HEK293 (cell line): ENCODE measurements around the gene CEP83.

Source experiments
- CTCF ChIA-PET: fragments of 350-600 bp; formaldehyde crosslinking; extraction: SDS; loops from one replicate; lab custom pipeline; 2021; ENCODE audit warnings: antibody characterized with exemption; lab: Yijun Ruan, JAX
- POLR2A ChIA-PET: fragments of 300-600 bp; formaldehyde crosslinking; extraction: SDS; loops from one replicate; lab custom pipeline; 2020; ENCODE audit warnings: antibody characterized with exemption, inconsistent platforms; lab: Yijun Ruan, JAX
- H3K27ac ChIP-seq: fragments of 200-500 bp; sonication (Bioruptor generic); 2 replicates; pipeline ENCODE4 v1.5.1; 2014; ENCODE audit warnings: low read depth, low read length, control low read depth, inconsistent platforms; ENCODE audit errors: extremely low read depth
- H3K36me3 ChIP-seq, 2 experiments: fragments of 200-500 bp in 1 of 2; sonication (Bioruptor generic) in 1 of 2; 1 replicate in 1 of 2; 2 replicates in 1 of 2; pipeline ENCODE4 v1.5.1; 2014 to 2017; ENCODE audit warnings: inconsistent platforms in 2 of 2, low read length in 2 of 2; ENCODE audit not compliant: control insufficient read depth in 2 of 2, insufficient read depth in 1 of 2
- H3K4me1 ChIP-seq: fragments of 200-500 bp; sonication (Bioruptor generic); 2 replicates; pipeline ENCODE4 v1.5.1; 2014; ENCODE audit warnings: mild to moderate bottlenecking, low read length, inconsistent platforms; ENCODE audit not compliant: control insufficient read depth, insufficient read depth
- H3K4me3 ChIP-seq: 2 replicates; pipeline ENCODE4 v1.5.1; 2011; ENCODE audit warnings: low read depth, mild to moderate bottlenecking, control low read depth, low read length, moderate library complexity
- H3K9me3 ChIP-seq: fragments of 200-500 bp; sonication (Bioruptor generic); 2 replicates; pipeline ENCODE4 v1.5.1; 2014; ENCODE audit warnings: low read depth, low read length, inconsistent platforms; ENCODE audit not compliant: control insufficient read depth, insufficient read depth
- BCL11B ChIP-seq: fragments of 450-650 bp; formaldehyde crosslinking; IDR thresholded peaks from 2 replicates; pipeline ENCODE4 v1.5.1; 2016; ENCODE audit warnings: low read depth, missing biosample characterization, missing genetic modification characterization
- EGR2 ChIP-seq: fragments of 450-650 bp; formaldehyde crosslinking; IDR thresholded peaks from 2 replicates; pipeline ENCODE4 v1.5.1; 2016; ENCODE audit warnings: low read depth, missing biosample characterization, missing genetic modification characterization
- FEZF1 ChIP-seq: fragments of 450-650 bp; formaldehyde crosslinking; IDR thresholded peaks from 2 replicates; pipeline ENCODE4 v1.5.1; 2016; ENCODE audit warnings: missing biosample characterization, missing genetic modification characterization
- KLF1 ChIP-seq: fragments of 450-650 bp; formaldehyde crosslinking; IDR thresholded peaks from 2 replicates; pipeline ENCODE4 v1.5.1; 2016; ENCODE audit warnings: missing biosample characterization, missing genetic modification characterization
- KLF16 ChIP-seq: fragments of 450-650 bp; formaldehyde crosslinking; IDR thresholded peaks from 2 replicates; pipeline ENCODE4 v1.5.1; 2017; ENCODE audit warnings: missing biosample characterization, missing genetic modification characterization
- YY1 ChIP-seq: fragments of 450-650 bp; formaldehyde crosslinking; IDR thresholded peaks from 2 replicates; pipeline ENCODE4 v1.5.1; 2018; ENCODE audit warnings: missing biosample characterization, missing genetic modification characterization
- ZBTB20 ChIP-seq: fragments of 450-650 bp; formaldehyde crosslinking; IDR thresholded peaks from 2 replicates; pipeline ENCODE4 v1.5.1; 2016; ENCODE audit warnings: missing biosample characterization, missing genetic modification characterization
- ZFP3 ChIP-seq: fragments of 450-650 bp; formaldehyde crosslinking; IDR thresholded peaks from 2 replicates; pipeline ENCODE4 v1.5.1; 2016; ENCODE audit warnings: low read depth, missing biosample characterization, missing genetic modification characterization
- ZFP37 ChIP-seq: fragments of 450-650 bp; formaldehyde crosslinking; IDR thresholded peaks from 2 replicates; pipeline ENCODE4 v1.5.1; 2016; ENCODE audit warnings: missing biosample characterization, missing genetic modification characterization
- ZNF114 ChIP-seq: fragments of 450-650 bp; formaldehyde crosslinking; IDR thresholded peaks from 2 replicates; pipeline ENCODE4 v1.5.0; 2017; ENCODE audit warnings: missing biosample characterization, missing genetic modification characterization
- ZNF132 ChIP-seq: fragments of 450-650 bp; formaldehyde crosslinking; IDR thresholded peaks from 2 replicates; pipeline ENCODE4 v1.5.1; 2017; ENCODE audit warnings: missing biosample characterization, missing genetic modification characterization, borderline replicate concordance
- ZNF140 ChIP-seq: fragments of 450-650 bp; formaldehyde crosslinking; IDR thresholded peaks from 2 replicates; pipeline ENCODE4 v1.5.1; 2016; ENCODE audit warnings: missing biosample characterization, missing genetic modification characterization
- ZNF155 ChIP-seq: fragments of 450-650 bp; formaldehyde crosslinking; IDR thresholded peaks from 2 replicates; pipeline ENCODE4 v1.5.1; 2016; ENCODE audit warnings: missing biosample characterization, missing genetic modification characterization
- ZNF16 ChIP-seq: fragments of 450-650 bp; formaldehyde crosslinking; IDR thresholded peaks from 2 replicates; pipeline ENCODE4 v1.5.1; 2016; ENCODE audit warnings: low read depth, missing biosample characterization, missing genetic modification characterization
- ZNF214 ChIP-seq: fragments of 450-650 bp; formaldehyde crosslinking; IDR thresholded peaks from 2 replicates; pipeline ENCODE4 v1.5.1; 2017; ENCODE audit warnings: missing biosample characterization, mild to moderate bottlenecking, missing genetic modification characterization, borderline replicate concordance
- ZNF239 ChIP-seq: fragments of 450-650 bp; formaldehyde crosslinking; IDR thresholded peaks from 2 replicates; pipeline ENCODE4 v1.5.1; 2016; ENCODE audit warnings: missing biosample characterization, missing genetic modification characterization
- ZNF391 ChIP-seq: fragments of 450-650 bp; formaldehyde crosslinking; IDR thresholded peaks from 2 replicates; pipeline ENCODE4 v1.5.1; 2016; ENCODE audit warnings: low read depth, missing biosample characterization, missing genetic modification characterization, borderline replicate concordance
- ZNF48 ChIP-seq: fragments of 450-650 bp; formaldehyde crosslinking; IDR thresholded peaks from 2 replicates; pipeline ENCODE4 v1.5.1; 2016; ENCODE audit warnings: missing biosample characterization, missing genetic modification characterization
- ZNF548 ChIP-seq: fragments of 450-650 bp; formaldehyde crosslinking; IDR thresholded peaks from 2 replicates; pipeline ENCODE4 v1.5.1; 2016; ENCODE audit warnings: missing biosample characterization, missing genetic modification characterization
- ZNF560 ChIP-seq: fragments of 450-650 bp; formaldehyde crosslinking; IDR thresholded peaks from 2 replicates; pipeline ENCODE4 v1.5.1; 2017; ENCODE audit warnings: missing biosample characterization, missing genetic modification characterization, borderline replicate concordance
- ZNF596 ChIP-seq: fragments of 450-650 bp; IDR thresholded peaks from 2 replicates; pipeline ENCODE4 v1.5.0; 2018; ENCODE audit warnings: missing biosample characterization, mild to moderate bottlenecking, missing genetic modification characterization, moderate library complexity
- ZNF610 ChIP-seq: fragments of 450-650 bp; formaldehyde crosslinking; IDR thresholded peaks from 2 replicates; pipeline ENCODE4 v1.5.1; 2016; ENCODE audit warnings: missing biosample characterization, missing genetic modification characterization, borderline replicate concordance
- ZNF654 ChIP-seq: fragments of 450-650 bp; formaldehyde crosslinking; IDR thresholded peaks from 2 replicates; pipeline ENCODE4 v1.5.1; 2016; ENCODE audit warnings: low read depth, missing biosample characterization, missing genetic modification characterization
- ZNF664 ChIP-seq: fragments of 450-650 bp; formaldehyde crosslinking; IDR thresholded peaks from 2 replicates; pipeline ENCODE4 v1.5.1; 2016; ENCODE audit warnings: missing biosample characterization, missing genetic modification characterization
- ZNF76 ChIP-seq: fragments of 450-650 bp; formaldehyde crosslinking; IDR thresholded peaks from 2 replicates; pipeline ENCODE4; 2016; ENCODE audit warnings: low read depth, missing biosample characterization, missing genetic modification characterization, borderline replicate concordance
- ZNF777 ChIP-seq: fragments of 450-650 bp; formaldehyde crosslinking; IDR thresholded peaks from 2 replicates; pipeline ENCODE4 v1.5.1; 2017; ENCODE audit warnings: missing biosample characterization, missing genetic modification characterization, borderline replicate concordance
- ZSCAN30 ChIP-seq: fragments of 450-650 bp; IDR thresholded peaks from 2 replicates; pipeline ENCODE4 v1.5.1; 2018; ENCODE audit warnings: missing biosample characterization, mild to moderate bottlenecking, missing genetic modification characterization, moderate library complexity
- TF ChIP-seq, protein P1 (sequence below): fragments of 450-650 bp; formaldehyde crosslinking; IDR thresholded peaks from 2 replicates; pipeline ENCODE4 v1.5.1; 2016; ENCODE audit warnings: missing biosample characterization, missing genetic modification characterization
- TF ChIP-seq, protein P2 (sequence below): fragments of 450-650 bp; formaldehyde crosslinking; IDR thresholded peaks from 2 replicates; pipeline ENCODE4 v1.5.1; 2016; ENCODE audit warnings: missing biosample characterization, missing genetic modification characterization
- TF ChIP-seq, protein P3 (sequence below): fragments of 450-650 bp; formaldehyde crosslinking; IDR thresholded peaks from 2 replicates; pipeline ENCODE4 v1.5.1; 2016; ENCODE audit warnings: missing biosample characterization, missing genetic modification characterization
- TF ChIP-seq, protein P4 (sequence below): fragments of 450-650 bp; formaldehyde crosslinking; IDR thresholded peaks from 2 replicates; pipeline ENCODE4 v1.5.1; 2016; ENCODE audit warnings: missing biosample characterization, missing genetic modification characterization
- TF ChIP-seq, protein P5 (sequence below): fragments of 450-650 bp; formaldehyde crosslinking; IDR thresholded peaks from 2 replicates; pipeline ENCODE4 v1.5.1; 2016; ENCODE audit warnings: missing biosample characterization, missing genetic modification characterization, low read depth

CEP83 gene

DNA sequence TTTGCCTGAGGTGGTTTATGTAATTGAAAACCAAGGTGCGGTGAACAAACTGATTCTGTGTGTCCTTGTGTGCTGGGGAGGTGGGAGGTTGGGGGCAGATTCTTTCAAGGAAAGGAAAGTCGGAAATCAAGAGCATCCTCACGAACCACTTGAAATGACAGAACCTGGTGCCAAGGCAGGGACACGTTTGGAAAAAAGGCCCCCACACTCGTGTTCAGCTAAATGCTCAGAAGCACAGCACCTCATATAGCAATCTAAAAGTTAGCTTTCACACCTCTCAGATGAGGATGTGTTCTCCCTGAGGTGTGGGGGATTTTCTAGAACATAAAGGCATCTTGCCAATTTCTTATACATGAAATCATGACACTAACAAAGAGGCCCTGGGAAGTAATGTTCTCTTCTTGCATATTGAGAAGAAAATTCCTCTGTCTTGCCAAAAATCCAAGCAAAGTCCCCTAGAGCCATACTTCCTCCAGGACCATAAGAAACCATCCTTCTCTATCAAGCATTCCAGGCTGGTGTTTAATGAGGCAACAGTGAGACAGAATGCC lies 191.7 kb downstream of the CEP83 start:
- Histone ChIP-seq H3K4me3 (no peak overlapping the region), H3K36me3 (no peaks in the 10 kb centered on the region), H3K9me3 (no peaks in the 10 kb centered on the region), H3K4me1 (no peaks in the 10 kb centered on the region), H3K27ac (no peak overlapping the region)
- TF ChIP-seq FEZF1 (tag by site-specific recombination) (no peak), ZNF140 (no peak), ZSCAN30 (no peak), ZNF664 (tag by site-specific recombination) (no peak), ZNF391 (no peak), ZNF132 (tag by site-specific recombination) (no peak), KLF16 (tag by site-specific recombination) (no peak), ZNF214 (tag by site-specific recombination) (no peak), ZBTB20 (tag by site-specific recombination) (no peak), ZFP3 (no peak), ZNF76 (tag by site-specific recombination) (no peak), ZNF48 (no peak), KLF1 (tag by site-specific recombination) (no peak)
- TF ChIP-seq, protein P1, sequence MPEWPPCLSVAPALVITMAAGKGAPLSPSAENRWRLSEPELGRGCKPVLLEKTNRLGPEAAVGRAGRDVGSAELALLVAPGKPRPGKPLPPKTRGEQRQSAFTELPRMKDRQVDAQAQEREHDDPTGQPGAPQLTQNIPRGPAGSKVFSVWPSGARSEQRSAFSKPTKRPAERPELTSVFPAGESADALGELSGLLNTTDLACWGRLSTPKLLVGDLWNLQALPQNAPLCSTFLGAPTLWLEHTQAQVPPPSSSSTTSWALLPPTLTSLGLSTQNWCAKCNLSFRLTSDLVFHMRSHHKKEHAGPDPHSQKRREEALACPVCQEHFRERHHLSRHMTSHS (tag by site-specific recombination), result no peak
- TF ChIP-seq, protein P2, sequence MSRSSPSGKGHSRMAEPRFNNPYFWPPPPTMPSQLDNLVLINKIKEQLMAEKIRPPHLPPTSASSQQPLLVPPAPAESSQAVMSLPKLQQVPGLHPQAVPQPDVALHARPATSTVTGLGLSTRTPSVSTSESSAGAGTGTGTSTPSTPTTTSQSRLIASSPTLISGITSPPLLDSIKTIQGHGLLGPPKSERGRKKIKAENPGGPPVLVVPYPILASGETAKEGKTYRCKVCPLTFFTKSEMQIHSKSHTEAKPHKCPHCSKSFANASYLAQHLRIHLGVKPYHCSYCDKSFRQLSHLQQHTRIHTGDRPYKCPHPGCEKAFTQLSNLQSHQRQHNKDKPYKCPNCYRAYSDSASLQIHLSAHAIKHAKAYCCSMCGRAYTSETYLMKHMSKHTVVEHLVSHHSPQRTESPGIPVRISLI (tag by site-specific recombination), result no peak
- TF ChIP-seq, protein P3, sequence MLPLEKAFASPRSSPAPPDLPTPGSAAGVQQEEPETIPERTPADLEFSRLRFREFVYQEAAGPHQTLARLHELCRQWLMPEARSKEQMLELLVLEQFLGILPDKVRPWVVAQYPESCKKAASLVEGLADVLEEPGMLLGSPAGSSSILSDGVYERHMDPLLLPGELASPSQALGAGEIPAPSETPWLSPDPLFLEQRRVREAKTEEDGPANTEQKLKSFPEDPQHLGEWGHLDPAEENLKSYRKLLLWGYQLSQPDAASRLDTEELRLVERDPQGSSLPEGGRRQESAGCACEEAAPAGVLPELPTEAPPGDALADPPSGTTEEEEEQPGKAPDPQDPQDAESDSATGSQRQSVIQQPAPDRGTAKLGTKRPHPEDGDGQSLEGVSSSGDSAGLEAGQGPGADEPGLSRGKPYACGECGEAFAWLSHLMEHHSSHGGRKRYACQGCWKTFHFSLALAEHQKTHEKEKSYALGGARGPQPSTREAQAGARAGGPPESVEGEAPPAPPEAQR (tag by site-specific recombination), result no peak
- CTCF ChIA-PET, result no interaction called here
- POLR2A ChIA-PET, result no interaction called here

DNA sequence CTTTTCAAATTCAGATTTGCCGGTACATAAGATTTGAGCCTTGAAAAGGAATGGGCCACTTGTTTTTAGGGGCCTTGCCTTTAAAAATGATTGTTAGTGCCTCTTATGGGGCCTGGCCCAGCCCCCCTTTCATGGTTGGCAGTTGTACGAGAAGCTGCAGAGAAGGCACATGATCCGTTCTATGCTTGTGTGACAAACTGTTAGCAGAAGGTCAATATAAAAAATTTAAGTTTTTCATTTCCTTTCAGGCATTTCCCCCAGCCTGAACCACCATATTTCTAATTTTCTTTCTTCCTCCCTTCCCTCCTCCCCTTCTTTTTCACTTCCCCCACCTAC lies 192.2 kb downstream of the CEP83 start:
- POLR2A ChIA-PET, result no interaction called here
- Histone ChIP-seq H3K9me3 (no peaks in the 10 kb centered on the region), H3K4me3 (no peak overlapping the region), H3K36me3 (no peaks in the 10 kb centered on the region), H3K27ac (no peak overlapping the region), H3K4me1 (no peaks in the 10 kb centered on the region)
- CTCF ChIA-PET, result no interaction called here
- TF ChIP-seq ZNF155, result no peak
- no peak for TF ChIP-seq YY1 (tag by site-specific recombination)
- no peak for TF ChIP-seq ZNF548 (tag by site-specific recombination)
- TF ChIP-seq, protein P4, sequence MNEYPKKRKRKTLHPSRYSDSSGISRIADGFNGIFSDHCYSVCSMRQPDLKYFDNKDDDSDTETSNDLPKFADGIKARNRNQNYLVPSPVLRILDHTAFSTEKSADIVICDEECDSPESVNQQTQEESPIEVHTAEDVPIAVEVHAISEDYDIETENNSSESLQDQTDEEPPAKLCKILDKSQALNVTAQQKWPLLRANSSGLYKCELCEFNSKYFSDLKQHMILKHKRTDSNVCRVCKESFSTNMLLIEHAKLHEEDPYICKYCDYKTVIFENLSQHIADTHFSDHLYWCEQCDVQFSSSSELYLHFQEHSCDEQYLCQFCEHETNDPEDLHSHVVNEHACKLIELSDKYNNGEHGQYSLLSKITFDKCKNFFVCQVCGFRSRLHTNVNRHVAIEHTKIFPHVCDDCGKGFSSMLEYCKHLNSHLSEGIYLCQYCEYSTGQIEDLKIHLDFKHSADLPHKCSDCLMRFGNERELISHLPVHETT, result no peak
- no peak for TF ChIP-seq ZNF114 (tag by site-specific recombination)
- no peak for TF ChIP-seq ZNF654 (tag by site-specific recombination)
- no peak for TF ChIP-seq ZNF610 (tag by site-specific recombination)
- TF ChIP-seq ZFP37 (tag by site-specific recombination), result no peak
- TF ChIP-seq, protein P5, sequence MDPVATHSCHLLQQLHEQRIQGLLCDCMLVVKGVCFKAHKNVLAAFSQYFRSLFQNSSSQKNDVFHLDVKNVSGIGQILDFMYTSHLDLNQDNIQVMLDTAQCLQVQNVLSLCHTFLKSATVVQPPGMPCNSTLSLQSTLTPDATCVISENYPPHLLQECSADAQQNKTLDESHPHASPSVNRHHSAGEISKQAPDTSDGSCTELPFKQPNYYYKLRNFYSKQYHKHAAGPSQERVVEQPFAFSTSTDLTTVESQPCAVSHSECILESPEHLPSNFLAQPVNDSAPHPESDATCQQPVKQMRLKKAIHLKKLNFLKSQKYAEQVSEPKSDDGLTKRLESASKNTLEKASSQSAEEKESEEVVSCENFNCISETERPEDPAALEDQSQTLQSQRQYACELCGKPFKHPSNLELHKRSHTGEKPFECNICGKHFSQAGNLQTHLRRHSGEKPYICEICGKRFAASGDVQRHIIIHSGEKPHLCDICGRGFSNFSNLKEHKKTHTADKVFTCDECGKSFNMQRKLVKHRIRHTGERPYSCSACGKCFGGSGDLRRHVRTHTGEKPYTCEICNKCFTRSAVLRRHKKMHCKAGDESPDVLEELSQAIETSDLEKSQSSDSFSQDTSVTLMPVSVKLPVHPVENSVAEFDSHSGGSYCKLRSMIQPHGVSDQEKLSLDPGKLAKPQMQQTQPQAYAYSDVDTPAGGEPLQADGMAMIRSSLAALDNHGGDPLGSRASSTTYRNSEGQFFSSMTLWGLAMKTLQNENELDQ, result no peak
- no peak for TF ChIP-seq ZNF777 (tag by site-specific recombination)
- TF ChIP-seq ZNF239, result no peak
- no peak for TF ChIP-seq KLF1 (tag by site-specific recombination)
- no peak for TF ChIP-seq ZNF560 (tag by site-specific recombination)
- no peak for TF ChIP-seq BCL11B (tag by site-specific recombination)
- TF ChIP-seq ZNF596 (tag by site-specific recombination), result no peak
- TF ChIP-seq EGR2 (tag by site-specific recombination), result no peak
- no peak for TF ChIP-seq ZNF16
